Small intestine (tissue), 7 donors: ENCODE results near the gene ALKBH8. TPM values are rescaled to one million over a fixed set of nuclear protein-coding genes. Genes with fewer than 3 reads are reported as not detected.
"Not testable (repeated sequence)": the region's sequence is repeated elsewhere in the genome, so short reads cannot be mapped to it uniquely, and the experiment has no call there.

Experiments
- DNase-seq, 2 donors: peaks; one replicate each; pipeline versions ENCODE4 v3.0.0 to v3.0.0-alpha.2; 2013
- FAIRE-seq: peaks from 2 replicates; lab custom pipeline; 2012; peaks lifted over from hg19 to GRCh38; lab: Jason Lieb, UNC
- H3K27ac ChIP-seq, 3 donors: one replicate each; pipeline ENCODE4 v1.5.1; 2013; ENCODE audit warnings: low read length in 2 of 3, mild to moderate bottlenecking in 2 of 3, control low read depth in 1 of 3, inconsistent platforms in 1 of 3, low read depth in 1 of 3, moderate library complexity in 1 of 3
- H3K27me3 ChIP-seq, 3 donors: one replicate each; pipeline ENCODE4 v1.6.1; 2013; ENCODE audit warnings: low read length in 3 of 3, inconsistent platforms in 1 of 3; ENCODE audit not compliant: control insufficient read depth in 3 of 3, insufficient read depth in 3 of 3
- H3K36me3 ChIP-seq, 3 donors: one replicate each; pipeline ENCODE4 v1.6.1; 2013; ENCODE audit warnings: low read length in 3 of 3, inconsistent platforms in 1 of 3, low read depth in 1 of 3, mild to moderate bottlenecking in 1 of 3, moderate library complexity in 1 of 3; ENCODE audit not compliant: control insufficient read depth in 3 of 3, insufficient read depth in 2 of 3
- H3K4me1 ChIP-seq, 3 donors: one replicate each; pipeline ENCODE4 v1.6.1; 2013; ENCODE audit warnings: low read length in 2 of 3, inconsistent platforms in 1 of 3, low read depth in 1 of 3, mild to moderate bottlenecking in 1 of 3, moderate library complexity in 1 of 3; ENCODE audit not compliant: control insufficient read depth in 3 of 3, insufficient read depth in 2 of 3
- H3K4me3 ChIP-seq, 3 donors: one replicate each; pipeline ENCODE4 v1.5.1; 2013; ENCODE audit warnings: low read length in 3 of 3, control low read depth in 1 of 3, inconsistent platforms in 1 of 3, low read depth in 1 of 3, mild to moderate bottlenecking in 1 of 3, moderate library complexity in 1 of 3
- H3K9me3 ChIP-seq, 2 donors: one replicate each; pipeline ENCODE4 v1.6.1; 2013; ENCODE audit warnings: low read depth in 1 of 2, low read length in 1 of 2; ENCODE audit not compliant: control insufficient read depth in 2 of 2, insufficient read depth in 1 of 2
- WGBS, 3 donors: extraction: QIAGEN DNeasy Blood & Tissue Kit; methylation state at CpG; one replicate each; pipeline ENCODE4 v1.1.7; 2013; 5-methylcytosine and 5-hydroxymethylcytosine counted together
- polyA plus RNA-seq, 4 donors: library from polyadenylated mRNA; stranded (reverse) in 3 of 4; unstranded in 1 of 4; fragments of 200-250 nt in 3 of 4; fragments of 120-200 nt in 1 of 4; gene quantifications; one replicate each; pipeline versions ENCODE4 v1.2.1 to v1.2.3, GENCODE V29; 2013
- donor health status: healthy with polysubstance abuse.
- donor health status: control.
- donor health status: control.
- donor health status: Bipolar disorder and iron deficiency.
- donor health status: healthy.

Gene ALKBH8
- polyA plus RNA-seq, 4 donors: 1.8 to 10.1 (median 3.0) TPM

GRCh38 chr11:107508201-107508857 is 57.2 kb downstream of the ALKBH8 start:
- WGBS, 3 donors: 96 to 99% (median 98%) methylated on average over 6 of the region's 6 CpGs
- Histone ChIP-seq H3K4me3 (no peak overlapping the region), H3K27me3 (no peaks in the 10 kb centered on the region), H3K9me3 (no peaks in the 10 kb centered on the region), H3K27ac (no peak overlapping the region), H3K36me3 (peaks cover 0 to 5% (median 5%) of the 10 kb centered on the region in 3 donors), H3K4me1 (no peaks in the 10 kb centered on the region)
- FAIRE-seq (no peak), DNase-seq (no peak)

- no peak overlapping the region for H3K27ac ChIP-seq
- DNase-seq (no peak), FAIRE-seq (no peak)
- H3K9me3 ChIP-seq: peaks cover 0 to 7% of the 10 kb centered on the region in 2 donors
- H3K4me1 ChIP-seq: no peaks in the 10 kb centered on the region
- H3K4me3 ChIP-seq: no peak overlapping the region
- no peaks in the 10 kb centered on the region for H3K27me3 ChIP-seq
- H3K36me3 ChIP-seq: peaks cover 4 to 7% (median 4%) of the 10 kb centered on the region in 3 donors
Observed at GRCh38 chr11:107505647-107506225, 59.8 kb downstream of the ALKBH8 start.

- no peak overlapping the region for H3K27ac ChIP-seq
- FAIRE-seq (no peak), DNase-seq (no peak)
- WGBS, 3 donors: 94 to 98% (median 97%) methylated on average over 5 of the region's 5 CpGs
- no peaks in the 10 kb centered on the region for H3K4me1 ChIP-seq
- H3K9me3 ChIP-seq: peaks cover 0 to 7% of the 10 kb centered on the region in 2 donors
- H3K4me3 ChIP-seq: no peak overlapping the region
- H3K36me3 ChIP-seq: peaks cover 2 to 7% (median 4%) of the 10 kb centered on the region in 3 donors
- H3K27me3 ChIP-seq: no peaks in the 10 kb centered on the region
Observed at GRCh38 chr11:107504981-107505380, 60.6 kb downstream of the ALKBH8 start.

- H3K4me3 ChIP-seq: no peak overlapping the region
- peak; percentile 13 to 83 for DNase-seq
- WGBS, 3 donors: 94 to 100% (median 99%) methylated on average over 1 of the region's 1 CpG
- no peak for FAIRE-seq
- H3K27me3 ChIP-seq: no peaks in the 10 kb centered on the region
- H3K36me3 ChIP-seq: peaks cover 2 to 7% (median 4%) of the 10 kb centered on the region in 3 donors
- no peak overlapping the region for H3K27ac ChIP-seq
- peaks cover 0 to 7% of the 10 kb centered on the region in 2 donors for H3K9me3 ChIP-seq
- no peaks in the 10 kb centered on the region for H3K4me1 ChIP-seq
Observed at GRCh38 chr11:107501713-107502112, 63.8 kb downstream of the ALKBH8 start.

- H3K27me3 ChIP-seq, H3K36me3 ChIP-seq, H3K4me3 ChIP-seq, DNase-seq, H3K9me3 ChIP-seq, FAIRE-seq, H3K4me1 ChIP-seq, H3K27ac ChIP-seq: not testable (repeated sequence)
- 95 to 98% (median 97%) methylated on average over 7 of the region's 7 CpGs for WGBS, 3 donors
Observed at GRCh38 chr11:107497371-107497770, 68.2 kb downstream of the ALKBH8 start.

GRCh38 chr11:107496011-107496410 is 69.5 kb downstream of the ALKBH8 start:
- WGBS, 3 donors: 80 to 85% (median 80%) methylated on average over 4 of the region's 4 CpGs
- no peaks in the 10 kb centered on the region for H3K27me3 ChIP-seq
- FAIRE-seq: no peak
- H3K9me3 ChIP-seq: no peaks in the 10 kb centered on the region
- H3K4me3 ChIP-seq: no peak overlapping the region
- H3K4me1 ChIP-seq: no peaks in the 10 kb centered on the region
- no peak overlapping the region for H3K27ac ChIP-seq
- DNase-seq: no peak
- no peaks in the 10 kb centered on the region for H3K36me3 ChIP-seq

GRCh38 chr11:107494055-107494454 is 71.5 kb downstream of the ALKBH8 start:
- 31 to 52% (median 51%) methylated on average over 1 of the region's 1 CpG for WGBS, 3 donors
- no peak for FAIRE-seq
- no peak overlapping the region for H3K4me3 ChIP-seq

GRCh38 chr11:107493117-107493516 is 72.4 kb downstream of the ALKBH8 start:
- WGBS, 3 donors: 80 to 100% (median 95%) methylated on average over 1 of the region's 1 CpG
- H3K27ac ChIP-seq: no peak overlapping the region
- DNase-seq (peak; percentile 5 to 6), FAIRE-seq (no peak)
- no peak overlapping the region for H3K4me3 ChIP-seq
- no peaks in the 10 kb centered on the region for H3K4me1 ChIP-seq
- H3K36me3 ChIP-seq: no peaks in the 10 kb centered on the region
- no peaks in the 10 kb centered on the region for H3K9me3 ChIP-seq
- peaks cover 0 to 2% (median 0%) of the 10 kb centered on the region in 3 donors for H3K27me3 ChIP-seq

More at GRCh38 chr11:107494055-107494454, 71.5 kb downstream of the ALKBH8 start:
- H3K27ac ChIP-seq: no peak overlapping the region
- no peaks in the 10 kb centered on the region for H3K9me3 ChIP-seq
- H3K27me3 ChIP-seq: no peaks in the 10 kb centered on the region
- no peak for DNase-seq
- no peaks in the 10 kb centered on the region for H3K4me1 ChIP-seq
- H3K36me3 ChIP-seq: no peaks in the 10 kb centered on the region
